ENCODE data around the gene BPIFB1. TPM values are rescaled to one million over a fixed set of nuclear protein-coding genes. Genes with fewer than 3 reads are reported as not detected.
A peak's percentile ranks its signal among the peaks of the same experiment; 100 is the strongest.

The BPIFB1 gene
- total and polyA plus RNA-seq, 2 of the 13 experiments (the other 11 are each of a cell fraction or from before 2014, with no cell fraction given) = 0.82 to 4.4 TPM

DNA sequence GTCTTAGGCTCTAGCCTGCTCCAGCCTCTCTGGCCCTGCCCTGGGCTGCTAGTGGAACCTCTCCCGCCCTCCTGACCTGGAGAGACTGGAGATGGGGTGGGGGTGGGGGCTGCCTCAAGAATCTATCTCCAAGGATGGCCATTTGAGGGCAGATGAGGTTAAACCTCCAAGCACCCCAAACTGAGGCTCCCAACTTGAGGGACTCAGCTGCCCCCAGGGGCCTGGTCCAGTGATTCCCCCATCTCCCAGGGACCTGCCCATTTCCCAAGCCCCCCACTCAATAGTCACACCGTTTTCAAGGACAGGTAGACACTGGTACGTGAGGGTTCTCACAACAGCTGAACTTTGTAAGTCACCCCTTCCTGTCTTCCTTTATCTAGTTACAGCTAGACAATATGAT, 7.1 kb upstream of the BPIFB1 start (continued):
- TF ChIP-seq, protein P1, sequence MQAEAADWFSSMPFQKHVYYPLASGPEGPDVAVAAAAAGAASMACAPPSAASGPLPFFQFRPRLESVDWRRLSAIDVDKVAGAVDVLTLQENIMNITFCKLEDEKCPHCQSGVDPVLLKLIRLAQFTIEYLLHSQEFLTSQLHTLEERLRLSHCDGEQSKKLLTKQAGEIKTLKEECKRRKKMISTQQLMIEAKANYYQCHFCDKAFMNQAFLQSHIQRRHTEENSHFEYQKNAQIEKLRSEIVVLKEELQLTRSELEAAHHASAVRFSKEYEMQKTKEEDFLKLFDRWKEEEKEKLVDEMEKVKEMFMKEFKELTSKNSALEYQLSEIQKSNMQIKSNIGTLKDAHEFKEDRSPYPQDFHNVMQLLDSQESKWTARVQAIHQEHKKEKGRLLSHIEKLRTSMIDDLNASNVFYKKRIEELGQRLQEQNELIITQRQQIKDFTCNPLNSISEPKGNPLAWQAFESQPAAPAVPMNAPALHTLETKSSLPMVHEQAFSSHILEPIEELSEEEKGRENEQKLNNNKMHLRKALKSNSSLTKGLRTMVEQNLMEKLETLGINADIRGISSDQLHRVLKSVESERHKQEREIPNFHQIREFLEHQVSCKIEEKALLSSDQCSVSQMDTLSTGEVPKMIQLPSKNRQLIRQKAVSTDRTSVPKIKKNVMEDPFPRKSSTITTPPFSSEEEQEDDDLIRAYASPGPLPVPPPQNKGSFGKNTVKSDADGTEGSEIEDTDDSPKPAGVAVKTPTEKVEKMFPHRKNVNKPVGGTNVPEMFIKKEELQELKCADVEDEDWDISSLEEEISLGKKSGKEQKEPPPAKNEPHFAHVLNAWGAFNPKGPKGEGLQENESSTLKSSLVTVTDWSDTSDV (CRISPR knock-in tag; IDR thresholded peaks at IDR 0.05) = no peak
- no peak for TF ChIP-seq SMARCC2 (IDR thresholded peaks at IDR 0.05)
- TF ChIP-seq ZBTB1 (CRISPR knock-in tag; IDR thresholded peaks at IDR 0.05; ENCODE audit: borderline replicate concordance) = no peak
- no peak for TF ChIP-seq ELF4 (CRISPR knock-in tag; IDR thresholded peaks at IDR 0.05; ENCODE audit: borderline replicate concordance)
- 0 out of 2 replicates have a peak, but pooled peaks have one; percentile 22 for TF ChIP-seq CAMTA2 (CRISPR knock-in tag; IDR thresholded peaks at IDR 0.05; ENCODE audit: borderline replicate concordance)
- TF ChIP-seq POLR2AphosphoS5 (IDR thresholded peaks at IDR 0.05; ENCODE audit: low read depth, low read length) = no peak
- 0 out of 2 replicates have a peak, but pooled peaks have one; percentile 49 for TF ChIP-seq ZNF563 (CRISPR knock-in tag; IDR thresholded peaks at IDR 0.05)
- no peak for TF ChIP-seq ZNF446 (CRISPR knock-in tag; IDR thresholded peaks at IDR 0.05)
- TF ChIP-seq CHCHD3 (CRISPR knock-in tag; IDR thresholded peaks at IDR 0.05) = no peak
- TF ChIP-seq NFE2 (CRISPR knock-in tag; IDR thresholded peaks at IDR 0.05) = no peak
- 0 out of 2 replicates have a peak, but pooled peaks have one; percentile 26 for TF ChIP-seq ZNF678 (CRISPR knock-in tag; IDR thresholded peaks at IDR 0.05)
- no peak for TF ChIP-seq ZNF317 (CRISPR knock-in tag; IDR thresholded peaks at IDR 0.05)
- TF ChIP-seq, protein P2, sequence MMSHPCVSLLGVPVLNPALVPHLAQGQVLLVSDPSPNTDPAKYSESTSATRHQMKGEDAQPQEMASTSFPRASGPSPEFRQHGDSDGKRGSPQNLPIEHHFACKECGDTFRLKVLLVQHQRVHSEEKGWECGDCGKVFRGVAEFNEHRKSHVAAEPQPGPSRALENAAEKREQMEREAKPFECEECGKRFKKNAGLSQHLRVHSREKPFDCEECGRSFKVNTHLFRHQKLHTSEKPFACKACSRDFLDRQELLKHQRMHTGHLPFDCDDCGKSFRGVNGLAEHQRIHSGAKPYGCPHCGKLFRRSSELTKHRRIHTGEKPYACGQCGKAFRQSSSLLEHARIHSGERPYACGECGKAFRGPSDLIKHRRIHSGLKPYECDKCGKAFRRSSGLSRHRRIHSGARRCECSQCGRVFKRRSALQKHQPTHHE (CRISPR knock-in tag; IDR thresholded peaks at IDR 0.05; ENCODE audit: borderline replicate concordance) = peak; percentile 35; the same call in 1 of the 2 replicates
- no peak for TF ChIP-seq TAF15 (IDR thresholded peaks at IDR 0.05; ENCODE audit: low read depth, low read length, poor library complexity, severe bottlenecking)
- TF ChIP-seq MYC (CRISPR knock-in tag; IDR thresholded peaks at IDR 0.05; ENCODE audit: borderline replicate concordance) = no peak
- TF ChIP-seq KLF16 (CRISPR knock-in tag; IDR thresholded peaks at IDR 0.05) = no peak
- TF ChIP-seq, protein P3, sequence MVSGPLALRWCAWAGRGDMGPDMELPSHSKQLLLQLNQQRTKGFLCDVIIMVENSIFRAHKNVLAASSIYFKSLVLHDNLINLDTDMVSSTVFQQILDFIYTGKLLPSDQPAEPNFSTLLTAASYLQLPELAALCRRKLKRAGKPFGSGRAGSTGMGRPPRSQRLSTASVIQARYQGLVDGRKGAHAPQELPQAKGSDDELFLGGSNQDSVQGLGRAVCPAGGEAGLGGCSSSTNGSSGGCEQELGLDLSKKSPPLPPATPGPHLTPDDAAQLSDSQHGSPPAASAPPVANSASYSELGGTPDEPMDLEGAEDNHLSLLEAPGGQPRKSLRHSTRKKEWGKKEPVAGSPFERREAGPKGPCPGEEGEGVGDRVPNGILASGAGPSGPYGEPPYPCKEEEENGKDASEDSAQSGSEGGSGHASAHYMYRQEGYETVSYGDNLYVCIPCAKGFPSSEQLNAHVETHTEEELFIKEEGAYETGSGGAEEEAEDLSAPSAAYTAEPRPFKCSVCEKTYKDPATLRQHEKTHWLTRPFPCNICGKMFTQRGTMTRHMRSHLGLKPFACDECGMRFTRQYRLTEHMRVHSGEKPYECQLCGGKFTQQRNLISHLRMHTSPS (CRISPR knock-in tag; IDR thresholded peaks at IDR 0.05; ENCODE audit: low read depth) = no peak
- no peak for TF ChIP-seq ATF7-NPFF (CRISPR knock-in tag; IDR thresholded peaks at IDR 0.05; ENCODE audit: low read depth)
- no peak for TF ChIP-seq NCOR1 (IDR thresholded peaks at IDR 0.05; ENCODE audit: borderline replicate concordance, low read length)
- TF ChIP-seq ZNF891 (CRISPR knock-in tag; IDR thresholded peaks at IDR 0.05) = no peak
- TF ChIP-seq U2AF1 (optimal IDR thresholded peaks at IDR 0.05; ENCODE audit: low read depth, low read length) = no peak
- TF ChIP-seq TBX2 (CRISPR knock-in tag; IDR thresholded peaks at IDR 0.05; ENCODE audit: borderline replicate concordance) = no peak

Measured in HepG2 (cell line).